WTC11 (cell line): ENCODE data around the gene FBRSL1.

Source experiments
- TCF7 ChIP-seq: sonication (generic); formaldehyde crosslinking; IDR thresholded peaks from 2 replicates; pipeline ENCODE4 v1.8.0; 2022; ENCODE audit warnings: mild to moderate bottlenecking, low read depth, missing genetic modification reagents, moderate library complexity
- TF ChIP-seq, protein P1 (sequence below): fragments of 200-600 bp; IDR thresholded peaks from 2 replicates; pipeline ENCODE4 v1.8.0; 2022; ENCODE audit warnings: antibody characterized with exemption
- TF ChIP-seq, protein P2 (sequence below): sonication (generic); formaldehyde crosslinking; IDR thresholded peaks from 2 replicates; pipeline ENCODE4 v1.8.1; 2022; ENCODE audit warnings: mild to moderate bottlenecking, missing genetic modification reagents, moderate library complexity, borderline replicate concordance

DNA sequence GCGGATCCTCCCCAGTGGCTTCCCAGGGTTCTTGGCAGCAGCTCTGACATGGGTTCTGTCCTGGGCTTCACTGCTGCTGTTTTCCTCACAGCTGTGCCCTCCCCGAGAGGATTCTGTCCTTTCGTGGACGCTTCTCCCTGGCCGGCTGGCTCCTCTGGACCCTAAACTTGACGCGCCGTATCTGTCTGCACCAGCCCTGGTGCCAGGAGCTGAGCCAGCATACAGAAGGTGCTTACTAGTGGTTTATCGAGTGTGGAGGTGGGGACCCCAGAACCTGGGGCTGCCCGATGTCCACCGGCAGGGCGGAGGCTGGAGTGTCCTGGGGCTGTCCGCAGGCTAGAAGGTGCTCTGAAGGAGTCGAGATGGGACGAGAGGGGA lies 17.2 kb downstream of the FBRSL1 start:
- TF ChIP-seq, protein P1, sequence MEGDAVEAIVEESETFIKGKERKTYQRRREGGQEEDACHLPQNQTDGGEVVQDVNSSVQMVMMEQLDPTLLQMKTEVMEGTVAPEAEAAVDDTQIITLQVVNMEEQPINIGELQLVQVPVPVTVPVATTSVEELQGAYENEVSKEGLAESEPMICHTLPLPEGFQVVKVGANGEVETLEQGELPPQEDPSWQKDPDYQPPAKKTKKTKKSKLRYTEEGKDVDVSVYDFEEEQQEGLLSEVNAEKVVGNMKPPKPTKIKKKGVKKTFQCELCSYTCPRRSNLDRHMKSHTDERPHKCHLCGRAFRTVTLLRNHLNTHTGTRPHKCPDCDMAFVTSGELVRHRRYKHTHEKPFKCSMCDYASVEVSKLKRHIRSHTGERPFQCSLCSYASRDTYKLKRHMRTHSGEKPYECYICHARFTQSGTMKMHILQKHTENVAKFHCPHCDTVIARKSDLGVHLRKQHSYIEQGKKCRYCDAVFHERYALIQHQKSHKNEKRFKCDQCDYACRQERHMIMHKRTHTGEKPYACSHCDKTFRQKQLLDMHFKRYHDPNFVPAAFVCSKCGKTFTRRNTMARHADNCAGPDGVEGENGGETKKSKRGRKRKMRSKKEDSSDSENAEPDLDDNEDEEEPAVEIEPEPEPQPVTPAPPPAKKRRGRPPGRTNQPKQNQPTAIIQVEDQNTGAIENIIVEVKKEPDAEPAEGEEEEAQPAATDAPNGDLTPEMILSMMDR = no peak
- TF ChIP-seq, protein P2, sequence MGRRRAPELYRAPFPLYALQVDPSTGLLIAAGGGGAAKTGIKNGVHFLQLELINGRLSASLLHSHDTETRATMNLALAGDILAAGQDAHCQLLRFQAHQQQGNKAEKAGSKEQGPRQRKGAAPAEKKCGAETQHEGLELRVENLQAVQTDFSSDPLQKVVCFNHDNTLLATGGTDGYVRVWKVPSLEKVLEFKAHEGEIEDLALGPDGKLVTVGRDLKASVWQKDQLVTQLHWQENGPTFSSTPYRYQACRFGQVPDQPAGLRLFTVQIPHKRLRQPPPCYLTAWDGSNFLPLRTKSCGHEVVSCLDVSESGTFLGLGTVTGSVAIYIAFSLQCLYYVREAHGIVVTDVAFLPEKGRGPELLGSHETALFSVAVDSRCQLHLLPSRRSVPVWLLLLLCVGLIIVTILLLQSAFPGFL (CRISPR knock-in tag) = no peak
- TF ChIP-seq TCF7 (CRISPR knock-in tag) = no peak
